ENCODE measurements around the gene CLEC18B. TPM values are rescaled to one million over a fixed set of nuclear protein-coding genes. Genes with fewer than 3 reads are reported as not detected.
A peak's percentile ranks its signal among the peaks of the same experiment; 100 is the strongest.
"Not testable (repeated sequence)": the region's sequence is repeated elsewhere in the genome, so short reads cannot be mapped to it uniquely, and the experiment has no call there.

Gene CLEC18B
- total and polyA plus RNA-seq, 9 donors: 0.17 to 1.5 (median 0.42) TPM; not detected in 1

- H3K9me3 ChIP-seq: no peaks in the 10 kb centered on the region
- intact Hi-C loops (cut with DNase I): loop anchor here in 1 of 4 donors (10.0 kb wide), 1 partner anchor 124 kb away; no protein-coding TSS in a partner anchor
- TF ChIP-seq EP300 (IDR thresholded peaks at IDR 0.05) (no peak), POLR2A (IDR thresholded peaks at IDR 0.05) (no peak), CTCF (IDR thresholded peaks at IDR 0.05) (no peak)
- WGBS, 3 donors: 69 to 76% (median 74%) methylated on average over 7 of the region's 7 CpGs
- DNase-seq: no peak
- no peak overlapping the region for H3K27ac ChIP-seq
- no peaks in the 10 kb centered on the region for H3K27me3 ChIP-seq
- no peak overlapping the region for H3K4me3 ChIP-seq
- H3K36me3 ChIP-seq: no peaks in the 10 kb centered on the region
- H3K4me1 ChIP-seq (ENCODE audit: insufficient read depth): no peaks in the 10 kb centered on the region
Measured at GRCh38 chr16:74438492-74438979, 17.3 kb upstream of the CLEC18B start.

- 56 to 73% (median 64%) methylated on average over 5 of the region's 5 CpGs for WGBS, 3 donors
- no peak for DNase-seq
- no peaks in the 10 kb centered on the region for H3K27me3 ChIP-seq
- no peak overlapping the region for H3K4me3 ChIP-seq
- TF ChIP-seq POLR2A (IDR thresholded peaks at IDR 0.05) (no peak), CTCF (IDR thresholded peaks at IDR 0.05) (no peak), EP300 (IDR thresholded peaks at IDR 0.05) (no peak)
- intact Hi-C loops (cut with DNase I): loop anchor here in 1 of 4 donors (10.0 kb wide), 1 partner anchor 117 kb away; no protein-coding TSS in a partner anchor
- H3K4me1 ChIP-seq (ENCODE audit: insufficient read depth): no peaks in the 10 kb centered on the region
- no peaks in the 10 kb centered on the region for H3K36me3 ChIP-seq
- no peaks in the 10 kb centered on the region for H3K9me3 ChIP-seq
- no peak overlapping the region for H3K27ac ChIP-seq
Measured at GRCh38 chr16:74431516-74431915, 10.2 kb upstream of the CLEC18B start.

DNA sequence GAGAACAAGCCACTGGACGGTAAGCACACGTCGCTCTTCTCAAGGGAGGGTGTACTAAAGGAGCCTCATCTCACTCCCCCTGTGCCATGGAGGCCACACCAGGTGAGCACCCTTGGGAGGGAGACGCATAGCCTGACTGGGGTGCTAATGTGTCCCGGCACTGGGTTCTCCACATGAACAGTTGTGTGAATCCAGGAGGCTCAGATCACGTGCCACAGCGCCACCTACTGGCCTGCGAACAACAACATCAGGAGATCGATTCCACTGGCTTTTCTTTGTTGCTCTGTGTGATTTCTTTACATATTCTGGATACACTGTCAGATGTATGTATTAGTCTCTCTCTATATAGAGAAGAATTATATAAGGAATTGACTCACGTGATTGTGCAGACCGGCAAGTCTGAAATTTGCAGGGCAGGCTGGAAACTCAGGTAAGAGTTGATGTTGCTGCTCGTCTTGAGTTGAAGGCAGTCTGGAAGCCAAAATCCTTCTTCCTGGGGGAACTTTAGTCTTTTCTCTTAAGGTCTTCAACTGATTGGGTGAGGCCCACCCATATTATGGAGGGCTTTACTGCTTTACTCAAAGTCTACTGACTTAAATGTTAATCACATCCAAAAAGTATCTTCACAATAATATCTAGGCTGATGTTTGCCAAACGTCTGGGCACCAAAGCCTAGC lies 8.9 kb upstream of the CLEC18B start:
- TF ChIP-seq CTCF (IDR thresholded peaks at IDR 0.05): peak; percentile 64 to 77 (median 76)
- H3K4me3 ChIP-seq; H3K4me1 ChIP-seq (ENCODE audit: insufficient read depth); H3K36me3 ChIP-seq; H3K27ac ChIP-seq; H3K27me3 ChIP-seq; H3K9me3 ChIP-seq: not testable (repeated sequence)
- DNase-seq: peak; percentile 38 to 69 (median 65)
- intact Hi-C loops (cut with DNase I): loop anchor here in 1 of 4 donors (10.0 kb wide), 1 partner anchor 115 kb away; no protein-coding TSS in a partner anchor
- 25 to 27% (median 26%) methylated on average over 12 to 13 of the region's 13 CpGs for WGBS, 3 donors

DNA sequence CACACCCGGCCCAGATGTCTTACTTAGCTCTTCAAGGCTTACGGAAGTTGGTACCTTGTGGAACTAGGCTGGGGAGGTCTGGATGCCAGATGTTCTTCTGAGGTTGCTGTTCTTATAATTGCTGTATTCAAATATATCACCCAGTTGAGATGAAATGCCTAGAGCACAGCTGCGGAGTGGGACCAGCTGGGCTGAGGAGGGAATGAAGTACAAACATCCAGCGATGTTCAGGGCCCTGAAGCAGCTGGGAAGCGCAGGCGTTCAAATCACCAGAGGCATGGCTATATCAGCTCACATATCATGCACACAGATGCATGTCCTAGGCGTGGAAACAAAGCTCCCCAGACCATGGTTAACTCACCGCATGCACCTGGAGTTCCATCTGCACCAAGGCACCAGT lies 7.2 kb upstream of the CLEC18B start:
- H3K27me3 ChIP-seq; H3K27ac ChIP-seq; H3K9me3 ChIP-seq; intact Hi-C loops (cut with DNase I); H3K4me3 ChIP-seq; DNase-seq; H3K36me3 ChIP-seq; H3K4me1 ChIP-seq (ENCODE audit: insufficient read depth): not testable (repeated sequence)
- WGBS, 3 donors: 37% methylated on average over 4 of the region's 8 CpGs; no CpG with 5 or more reads in 2 of the 3 donors

- H3K36me3 ChIP-seq; H3K27me3 ChIP-seq; H3K9me3 ChIP-seq; intact Hi-C loops (cut with DNase I); H3K27ac ChIP-seq; H3K4me1 ChIP-seq (ENCODE audit: insufficient read depth); H3K4me3 ChIP-seq; DNase-seq: not testable (repeated sequence)
- 40 to 51% (median 51%) methylated on average over 6 of the region's 6 CpGs for WGBS, 3 donors
Measured at GRCh38 chr16:74425751-74426150, 4.5 kb upstream of the CLEC18B start.

DNA sequence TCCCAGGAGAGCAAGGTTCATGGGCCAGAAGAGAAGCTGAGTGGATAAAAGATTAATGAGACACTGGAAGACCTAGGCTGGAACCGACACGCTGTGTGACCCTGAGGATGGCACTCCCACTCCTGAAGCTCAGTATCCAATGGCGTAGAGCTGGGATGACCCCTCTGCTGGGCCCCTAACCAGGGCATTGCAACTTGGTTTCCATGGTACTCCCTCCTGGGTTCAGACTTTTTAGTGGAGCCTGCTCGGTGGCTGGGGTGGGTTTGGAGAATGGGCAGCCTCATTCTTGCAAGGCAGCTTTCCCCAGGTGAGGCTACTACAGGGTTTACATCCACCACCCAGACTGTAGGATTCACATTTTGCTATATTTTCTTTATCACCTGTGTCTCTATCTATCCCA lies 2.4 kb upstream of the CLEC18B start:
- H3K36me3 ChIP-seq; H3K4me1 ChIP-seq (ENCODE audit: insufficient read depth); DNase-seq; H3K9me3 ChIP-seq; H3K27me3 ChIP-seq; intact Hi-C loops (cut with DNase I); H3K4me3 ChIP-seq; H3K27ac ChIP-seq: not testable (repeated sequence)
- 77 to 91% (median 86%) methylated on average over 4 of the region's 4 CpGs for WGBS, 3 donors

DNA sequence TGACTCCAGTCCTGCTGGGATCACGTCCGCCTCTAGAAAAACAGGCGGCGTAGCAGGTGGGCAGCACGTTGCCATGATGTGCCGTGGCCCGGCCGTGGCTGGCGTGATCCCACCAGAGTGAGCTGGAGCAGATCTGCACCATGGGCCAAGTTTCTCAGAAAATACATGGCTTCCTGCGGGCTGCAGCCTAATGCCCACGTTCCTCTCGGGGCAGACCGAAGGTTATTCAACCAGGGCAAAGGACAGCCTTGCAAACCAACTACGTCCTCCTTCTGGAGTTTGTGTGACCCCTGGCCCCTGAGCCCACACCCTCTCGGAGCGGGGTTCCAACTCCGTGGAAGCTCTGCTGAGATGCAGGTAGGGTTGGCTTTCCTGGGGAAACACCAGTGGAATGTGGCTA lies 808 bp upstream of the CLEC18B start:
- intact Hi-C loops (cut with DNase I); H3K27me3 ChIP-seq; H3K27ac ChIP-seq; DNase-seq; H3K36me3 ChIP-seq; H3K9me3 ChIP-seq; H3K4me3 ChIP-seq; H3K4me1 ChIP-seq (ENCODE audit: insufficient read depth): not testable (repeated sequence)
- 87 to 100% methylated on average over 2 to 6 of the region's 17 CpGs; no CpG with 5 or more reads in 1 of the 3 donors for WGBS, 3 donors

DNA sequence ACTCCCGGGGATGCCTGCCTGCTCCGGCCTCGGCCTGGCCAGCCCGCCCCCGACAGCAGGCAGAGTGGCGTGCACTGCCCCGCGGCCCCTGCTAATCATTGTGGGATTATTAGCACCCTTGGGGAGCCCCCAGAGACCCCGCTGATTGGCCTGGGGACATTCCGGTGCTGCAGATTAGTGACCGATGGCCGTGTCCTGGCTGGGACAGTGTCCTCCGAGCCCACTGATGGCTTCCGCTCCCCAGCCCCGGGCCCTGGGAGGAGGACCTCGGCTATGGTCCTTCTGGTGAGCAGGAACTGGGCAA lies 156 bp upstream of the CLEC18B start:
- intact Hi-C loops (cut with DNase I); H3K4me1 ChIP-seq (ENCODE audit: insufficient read depth); H3K36me3 ChIP-seq; H3K27me3 ChIP-seq; H3K27ac ChIP-seq; H3K9me3 ChIP-seq; H3K4me3 ChIP-seq; DNase-seq: not testable (repeated sequence)
- 78% methylated on average over 11 of the region's 16 CpGs; no CpG with 5 or more reads in 2 of the 3 donors for WGBS, 3 donors

- DNase-seq; H3K4me3 ChIP-seq; H3K9me3 ChIP-seq; H3K4me1 ChIP-seq (ENCODE audit: insufficient read depth); H3K27me3 ChIP-seq; H3K27ac ChIP-seq; H3K36me3 ChIP-seq; intact Hi-C loops (cut with DNase I): not testable (repeated sequence)
- WGBS, 3 donors: 61 to 67% (median 66%) methylated on average over 7 to 10 of the region's 14 CpGs
Measured at GRCh38 chr16:74419811-74420210, 1.5 kb downstream of the CLEC18B start.

Data from ovary (tissue), 9 donors.